Panc1 (cell line): Measurements from ENCODE around the gene NOS1. TPM values are rescaled to one million over a fixed set of nuclear protein-coding genes. Genes with fewer than 3 reads are reported as not detected.

ENCODE experiments used
- ATAC-seq: fragments of 200-7000 bp; cut with Tn5 transposase; 2 replicates; pipeline ENCODE4 v1.9.1; 2020; ENCODE audit warnings: mild to moderate bottlenecking, moderate library complexity
- BruUV-seq: library from RNA; stranded (reverse); fragments of 400-500 nt; replicated peaks from 2 replicates; lab custom pipeline; 2021; lab: Mats Ljungman, UMichigan
- CTCF ChIA-PET: fragments of 300-600 bp; sonication (Branson Sonifier 250); formaldehyde crosslinking; loops from one replicate; lab custom pipeline; 2022; ENCODE audit warnings: antibody characterized with exemption; lab: Charles Lee
- POLR2A ChIA-PET: fragments of 300-600 bp; sonication (Branson Sonifier 250); formaldehyde crosslinking; loops from one replicate; lab custom pipeline; 2022; ENCODE audit warnings: antibody characterized with exemption; lab: Charles Lee
- DNase-seq: peaks from one replicate; pipeline ENCODE4 v3.0.0-alpha.2; 2010; ENCODE audit warnings: low read depth, low spot score
- H3K27ac ChIP-seq: 2 replicates; pipeline ENCODE4 v1.5.1; 2011; ENCODE audit warnings: mild to moderate bottlenecking, low read length, inconsistent platforms
- H3K27me3 ChIP-seq: fragments of 200-500 bp; sonication (Bioruptor generic); 2 replicates; pipeline ENCODE4 v1.6.0; 2014; ENCODE audit warnings: low read length, inconsistent platforms; ENCODE audit not compliant: control insufficient read depth, insufficient read depth
- H3K36me3 ChIP-seq: fragments of 200-500 bp; sonication (Bioruptor generic); 2 replicates; pipeline ENCODE4 v1.5.1; 2014; ENCODE audit warnings: inconsistent platforms, mild to moderate bottlenecking, low read length, moderate library complexity; ENCODE audit not compliant: control insufficient read depth, insufficient read depth
- H3K4me1 ChIP-seq: 2 replicates; pipeline ENCODE4 v1.5.1; 2011; ENCODE audit warnings: inconsistent platforms, mild to moderate bottlenecking, low read length, moderate library complexity; ENCODE audit not compliant: control insufficient read depth, insufficient read depth
- H3K4me3 ChIP-seq, 2 experiments: 2 replicates each; pipeline ENCODE4 v1.5.1; 2011 to 2012; ENCODE audit warnings: low read depth in 2 of 2, low read length in 2 of 2, mild to moderate bottlenecking in 2 of 2, inconsistent platforms in 1 of 2, moderate library complexity in 1 of 2
- H3K9me3 ChIP-seq: fragments of 200-500 bp; sonication (Bioruptor generic); 2 replicates; pipeline ENCODE4 v1.5.1; 2014; ENCODE audit warnings: low read depth, mild to moderate bottlenecking, inconsistent platforms, low read length, moderate library complexity; ENCODE audit not compliant: control insufficient read depth, insufficient read depth
- POLR2AphosphoS5 ChIP-seq: IDR thresholded peaks from 2 replicates; pipeline ENCODE4 v1.6.1; 2012; ENCODE audit warnings: mild to moderate bottlenecking, low read depth, low read length, moderate library complexity
- SIN3A ChIP-seq: IDR thresholded peaks from 2 replicates; pipeline ENCODE4 v1.6.1; 2012; ENCODE audit warnings: low read depth, mild to moderate bottlenecking, low read length, moderate library complexity, borderline replicate concordance; ENCODE audit not compliant: insufficient read depth
- TCF7L2 ChIP-seq: IDR thresholded peaks from 2 replicates; pipeline ENCODE4 v1.6.1; 2011; ENCODE audit warnings: mild to moderate bottlenecking, low read depth, low read length, inconsistent platforms
- in situ Hi-C: cut with HindIII; loops from 2 replicates; pipeline ENCODE4 v1.10.0; 2016; ENCODE audit warnings: low sequenced_read_pairs, low pct_unique_long_range_greater_than_20kb
- intact Hi-C: fragments of 100-400 bp; cut with micrococcal nuclease; formaldehyde crosslinking; loops from one replicate; pipeline ENCODE4 v1.10.0; 2022; ENCODE audit not compliant: unreplicated experiment
- total RNA-seq: library from RNA; stranded (reverse); gene quantifications from one replicate; pipeline ENCODE4 v1.2.1, GENCODE V29; 2021; ENCODE audit not compliant: unreplicated experiment
- TF ChIP-seq, protein P1 (sequence below), 2 experiments: IDR thresholded peaks; 2 replicates each; pipeline ENCODE4 v1.6.1; 2011 to 2012; ENCODE audit warnings: low read depth in 2 of 2, control low read depth in 1 of 2, low read length in 1 of 2, mild to moderate bottlenecking in 1 of 2, moderate library complexity in 1 of 2; ENCODE audit not compliant: insufficient read depth in 1 of 2
- TF ChIP-seq, protein P2 (sequence below): fragments of 450-650 bp; IDR thresholded peaks from 2 replicates; pipeline ENCODE4 v1.5.1; 2017; ENCODE audit warnings: mild to moderate bottlenecking

Gene NOS1
- total RNA-seq, 1 experiment from 2014 or later = 0.03 TPM

DNA sequence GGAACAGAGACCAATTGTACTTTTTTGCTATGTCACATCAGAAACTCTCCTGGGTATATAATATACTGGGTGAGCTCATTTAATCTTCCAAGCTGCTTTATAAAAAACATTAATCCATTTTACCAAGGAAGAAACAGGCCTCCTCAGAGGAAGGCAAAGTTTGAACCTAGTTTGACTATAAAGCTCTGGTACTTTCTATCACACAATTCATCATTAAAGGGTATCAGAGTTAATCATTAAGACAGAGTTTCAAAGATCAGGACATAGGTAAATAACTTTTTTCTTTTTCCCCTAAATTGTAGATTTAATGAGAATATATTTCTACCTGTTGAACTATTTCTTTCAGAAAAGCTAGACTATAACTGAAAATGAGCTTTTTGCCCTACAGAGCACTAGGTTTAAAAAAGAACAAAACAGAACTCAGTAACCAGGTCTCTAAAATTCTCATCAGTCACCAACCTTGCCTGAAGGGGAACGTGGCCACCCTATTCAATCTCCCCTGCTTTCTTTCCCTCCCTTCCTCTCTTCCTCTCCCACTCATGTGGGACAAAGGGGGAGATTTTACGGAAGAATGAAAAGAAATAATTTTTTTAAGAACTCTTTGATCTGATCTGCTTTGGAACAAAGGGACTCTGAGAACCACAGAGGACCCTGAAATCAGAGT, 189.8 kb downstream of the NOS1 start:
- ChIA-PET POLR2A (no interaction called here), CTCF (no interaction called here)
- ATAC-seq (no peak), DNase-seq (no peak)
- no peak for TF ChIP-seq SIN3A
- TF ChIP-seq, protein P1, sequence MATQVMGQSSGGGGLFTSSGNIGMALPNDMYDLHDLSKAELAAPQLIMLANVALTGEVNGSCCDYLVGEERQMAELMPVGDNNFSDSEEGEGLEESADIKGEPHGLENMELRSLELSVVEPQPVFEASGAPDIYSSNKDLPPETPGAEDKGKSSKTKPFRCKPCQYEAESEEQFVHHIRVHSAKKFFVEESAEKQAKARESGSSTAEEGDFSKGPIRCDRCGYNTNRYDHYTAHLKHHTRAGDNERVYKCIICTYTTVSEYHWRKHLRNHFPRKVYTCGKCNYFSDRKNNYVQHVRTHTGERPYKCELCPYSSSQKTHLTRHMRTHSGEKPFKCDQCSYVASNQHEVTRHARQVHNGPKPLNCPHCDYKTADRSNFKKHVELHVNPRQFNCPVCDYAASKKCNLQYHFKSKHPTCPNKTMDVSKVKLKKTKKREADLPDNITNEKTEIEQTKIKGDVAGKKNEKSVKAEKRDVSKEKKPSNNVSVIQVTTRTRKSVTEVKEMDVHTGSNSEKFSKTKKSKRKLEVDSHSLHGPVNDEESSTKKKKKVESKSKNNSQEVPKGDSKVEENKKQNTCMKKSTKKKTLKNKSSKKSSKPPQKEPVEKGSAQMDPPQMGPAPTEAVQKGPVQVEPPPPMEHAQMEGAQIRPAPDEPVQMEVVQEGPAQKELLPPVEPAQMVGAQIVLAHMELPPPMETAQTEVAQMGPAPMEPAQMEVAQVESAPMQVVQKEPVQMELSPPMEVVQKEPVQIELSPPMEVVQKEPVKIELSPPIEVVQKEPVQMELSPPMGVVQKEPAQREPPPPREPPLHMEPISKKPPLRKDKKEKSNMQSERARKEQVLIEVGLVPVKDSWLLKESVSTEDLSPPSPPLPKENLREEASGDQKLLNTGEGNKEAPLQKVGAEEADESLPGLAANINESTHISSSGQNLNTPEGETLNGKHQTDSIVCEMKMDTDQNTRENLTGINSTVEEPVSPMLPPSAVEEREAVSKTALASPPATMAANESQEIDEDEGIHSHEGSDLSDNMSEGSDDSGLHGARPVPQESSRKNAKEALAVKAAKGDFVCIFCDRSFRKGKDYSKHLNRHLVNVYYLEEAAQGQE (IDR thresholded peaks at IDR 0.05; ENCODE audit: insufficient read depth in 1 of 2, low read depth in 2 of 2, low read length in 1 of 2) = no peak
- TF ChIP-seq, protein P2, sequence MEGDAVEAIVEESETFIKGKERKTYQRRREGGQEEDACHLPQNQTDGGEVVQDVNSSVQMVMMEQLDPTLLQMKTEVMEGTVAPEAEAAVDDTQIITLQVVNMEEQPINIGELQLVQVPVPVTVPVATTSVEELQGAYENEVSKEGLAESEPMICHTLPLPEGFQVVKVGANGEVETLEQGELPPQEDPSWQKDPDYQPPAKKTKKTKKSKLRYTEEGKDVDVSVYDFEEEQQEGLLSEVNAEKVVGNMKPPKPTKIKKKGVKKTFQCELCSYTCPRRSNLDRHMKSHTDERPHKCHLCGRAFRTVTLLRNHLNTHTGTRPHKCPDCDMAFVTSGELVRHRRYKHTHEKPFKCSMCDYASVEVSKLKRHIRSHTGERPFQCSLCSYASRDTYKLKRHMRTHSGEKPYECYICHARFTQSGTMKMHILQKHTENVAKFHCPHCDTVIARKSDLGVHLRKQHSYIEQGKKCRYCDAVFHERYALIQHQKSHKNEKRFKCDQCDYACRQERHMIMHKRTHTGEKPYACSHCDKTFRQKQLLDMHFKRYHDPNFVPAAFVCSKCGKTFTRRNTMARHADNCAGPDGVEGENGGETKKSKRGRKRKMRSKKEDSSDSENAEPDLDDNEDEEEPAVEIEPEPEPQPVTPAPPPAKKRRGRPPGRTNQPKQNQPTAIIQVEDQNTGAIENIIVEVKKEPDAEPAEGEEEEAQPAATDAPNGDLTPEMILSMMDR = no peak
- no peak for TF ChIP-seq POLR2AphosphoS5
- TF ChIP-seq TCF7L2 = no peak
- no TSS peak for BruUV-seq
- no peak overlapping the region for H3K4me3 ChIP-seq
- H3K36me3 ChIP-seq = peaks cover 26% of the 10 kb centered on the region
- no peaks in the 10 kb centered on the region for H3K27me3 ChIP-seq
- intact Hi-C loops = no loop called here
- no peaks in the 10 kb centered on the region for H3K4me1 ChIP-seq
- H3K9me3 ChIP-seq = no peaks in the 10 kb centered on the region
- H3K27ac ChIP-seq = no peak overlapping the region
- in situ Hi-C loops = no loop called here

DNA sequence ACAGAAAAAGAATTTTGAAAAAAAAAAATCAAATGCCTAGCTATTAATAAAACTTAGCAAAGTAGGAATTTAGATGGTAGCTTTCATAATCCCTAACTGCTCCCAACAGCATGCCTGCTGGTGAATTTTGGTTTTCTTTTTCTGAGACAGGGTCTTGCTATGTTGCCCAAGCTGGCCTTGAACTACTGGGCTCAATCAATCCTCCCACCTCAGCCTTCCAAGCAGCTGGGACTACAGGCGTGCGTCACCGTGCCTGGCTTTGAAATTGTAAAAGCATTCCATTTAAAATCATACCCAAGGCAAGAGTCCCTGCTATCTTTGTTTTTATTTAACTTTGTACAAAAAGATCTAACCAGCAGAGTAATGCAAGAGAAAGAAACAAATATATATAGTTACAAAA, 191.9 kb downstream of the NOS1 start:
- no peak for ATAC-seq
- BruUV-seq = no TSS peak
- ChIA-PET CTCF (no interaction called here), POLR2A (no interaction called here)
- DNase-seq = no peak
- in situ Hi-C loops (no loop called here), intact Hi-C loops (no loop called here)
- Histone ChIP-seq H3K36me3 (peaks cover 23% of the 10 kb centered on the region), H3K27ac (no peak overlapping the region), H3K4me3 (no peak overlapping the region), H3K4me1 (no peaks in the 10 kb centered on the region), H3K27me3 (no peaks in the 10 kb centered on the region), H3K9me3 (no peaks in the 10 kb centered on the region)
- TF ChIP-seq, protein P1 (IDR thresholded peaks at IDR 0.05; ENCODE audit: insufficient read depth in 1 of 2, low read depth in 2 of 2, low read length in 1 of 2) = no peak
- no peak for TF ChIP-seq SIN3A
- no peak for TF ChIP-seq TCF7L2
- TF ChIP-seq POLR2AphosphoS5 = no peak
- TF ChIP-seq, protein P2 = no peak
